ENCODE results near the gene TBC1D20.

Gene TBC1D20

DNA sequence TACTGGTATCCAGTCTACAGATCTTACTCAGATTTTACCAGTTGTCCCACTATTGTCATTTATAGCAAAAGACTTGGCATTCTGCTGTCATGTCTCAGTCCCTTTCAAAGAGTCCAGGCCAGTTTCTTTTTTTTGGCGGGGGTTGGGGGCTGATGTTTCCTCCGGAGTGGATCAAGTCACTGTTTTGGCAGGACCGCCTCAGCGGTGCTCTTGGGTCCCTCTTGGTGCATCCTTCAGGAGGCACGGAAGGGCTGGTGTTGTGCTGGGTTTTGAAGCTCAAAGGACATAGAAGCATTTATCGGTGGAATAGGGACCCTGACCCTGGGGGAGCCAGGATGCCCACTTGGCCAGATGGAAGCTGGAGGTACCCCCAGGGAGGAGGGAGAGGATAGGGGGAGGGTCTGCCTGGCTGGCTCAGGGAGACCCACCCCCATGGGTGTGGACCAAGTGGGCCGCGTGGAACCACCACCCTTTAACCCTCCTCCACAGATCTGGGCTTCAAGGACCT is 43.4 kb downstream of the TBC1D20 start:
- no peak for DNase-seq

DNA sequence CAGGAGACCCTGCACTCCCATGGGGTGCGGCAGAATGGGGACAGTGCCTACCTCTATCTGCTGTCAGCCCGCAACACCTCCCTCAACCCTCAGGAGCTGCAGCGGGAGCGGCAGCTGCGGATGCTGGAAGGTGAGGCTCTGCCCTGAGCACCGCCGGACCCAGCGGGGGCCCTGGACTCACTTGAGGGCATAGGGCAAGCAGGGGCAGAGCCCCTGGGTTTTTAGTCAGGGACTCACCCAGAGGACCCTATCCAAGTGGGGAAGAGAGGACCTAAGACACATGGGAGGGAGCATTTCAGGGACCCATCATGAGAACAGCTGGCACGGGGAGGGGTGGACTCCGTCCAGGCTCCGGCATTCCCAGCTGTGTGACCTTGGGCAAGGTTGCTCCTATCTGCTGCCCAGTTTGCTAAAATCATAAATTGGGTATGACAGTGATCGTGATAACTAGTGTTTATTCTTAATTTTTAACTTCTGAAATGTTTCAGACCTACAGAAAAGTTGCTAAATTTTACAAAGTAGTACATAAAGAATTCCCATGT is 44.5 kb downstream of the TBC1D20 start:
- no peak for DNase-seq

DNA sequence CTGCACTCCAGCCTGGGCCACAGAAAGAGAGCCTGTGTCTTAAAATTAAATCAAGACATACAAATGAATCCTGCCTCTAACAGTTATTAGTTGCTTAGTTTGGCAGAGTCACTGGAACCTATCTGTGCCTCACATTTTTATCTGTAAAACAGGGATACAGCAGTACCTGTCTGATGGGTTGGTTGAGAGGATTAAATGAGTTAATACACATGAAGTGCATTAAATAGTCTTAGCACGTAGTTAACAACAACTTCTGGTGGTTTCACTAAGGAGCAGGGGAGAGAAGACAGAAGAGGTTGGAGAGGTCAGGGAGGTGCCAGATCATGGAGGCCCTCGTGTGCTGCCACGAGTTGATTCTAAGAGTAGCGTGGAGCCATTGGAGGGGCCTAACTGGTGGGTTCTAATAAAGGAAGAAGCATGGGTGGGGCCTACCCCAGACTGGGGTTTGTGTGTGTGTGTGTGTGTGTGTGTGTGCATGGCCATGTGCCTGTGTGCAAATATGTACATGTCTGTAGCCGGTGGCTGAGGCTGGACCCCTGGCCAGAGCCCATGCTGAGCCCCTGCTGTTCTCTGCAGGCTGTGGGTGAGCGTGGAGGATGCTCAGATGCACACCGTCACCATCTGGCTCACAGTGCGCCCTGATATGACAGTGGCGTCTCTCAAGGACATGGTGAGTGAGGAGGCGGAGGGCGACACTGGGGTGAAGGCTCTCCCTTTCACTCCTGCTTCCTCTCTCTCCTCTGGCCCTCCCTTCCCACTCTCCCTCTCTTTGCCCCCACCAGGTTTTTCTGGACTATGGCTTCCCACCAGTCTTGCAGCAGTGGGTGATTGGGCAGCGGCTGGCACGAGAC is 45.2 kb downstream of the TBC1D20 start:
- DNase-seq: no peak

DNA sequence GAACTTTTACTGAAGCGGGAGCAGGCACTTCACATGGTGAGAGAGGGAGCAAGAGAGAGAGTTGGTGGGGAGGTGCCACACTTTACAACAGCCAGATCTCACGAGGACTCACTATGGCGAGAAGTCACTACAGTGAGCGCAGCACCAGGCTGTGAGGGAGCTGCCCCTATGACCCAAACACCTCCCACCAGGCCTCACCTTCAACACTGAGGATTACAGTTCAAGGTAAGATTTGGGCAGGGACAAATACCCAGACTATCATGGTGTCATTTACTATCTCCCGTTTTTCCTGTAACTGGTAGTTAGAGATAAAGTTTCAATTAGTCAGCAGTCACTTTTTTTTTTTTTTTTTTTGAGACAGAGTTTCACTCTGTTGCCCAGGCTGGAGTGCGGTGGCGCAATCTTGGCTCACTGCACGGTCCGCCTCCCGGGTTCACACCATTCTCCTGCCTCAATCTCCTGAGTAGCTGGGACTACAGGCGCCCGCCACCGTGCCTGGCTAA is 46.5 kb downstream of the TBC1D20 start:
- no peak for DNase-seq

DNA sequence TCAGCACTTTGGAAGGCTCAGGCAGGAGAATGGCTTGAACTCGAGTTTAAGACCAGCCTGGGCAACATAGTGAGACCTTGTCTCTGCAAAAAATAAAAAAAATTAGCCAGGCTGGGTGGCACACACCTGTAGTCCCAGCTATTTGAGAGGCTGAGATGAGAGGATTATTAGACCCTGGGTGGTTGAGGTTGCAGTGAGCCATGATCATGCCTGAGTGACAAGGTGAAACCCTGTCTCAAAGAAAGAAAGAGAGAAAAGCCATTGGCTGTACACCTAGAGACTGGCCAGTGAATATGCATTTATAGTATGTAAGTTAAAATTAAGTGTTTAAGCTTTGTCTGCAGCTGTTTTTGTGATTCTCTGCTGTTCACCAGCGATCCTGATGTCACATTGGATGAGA is 48.2 kb downstream of the TBC1D20 start:
- no peak for DNase-seq

DNA sequence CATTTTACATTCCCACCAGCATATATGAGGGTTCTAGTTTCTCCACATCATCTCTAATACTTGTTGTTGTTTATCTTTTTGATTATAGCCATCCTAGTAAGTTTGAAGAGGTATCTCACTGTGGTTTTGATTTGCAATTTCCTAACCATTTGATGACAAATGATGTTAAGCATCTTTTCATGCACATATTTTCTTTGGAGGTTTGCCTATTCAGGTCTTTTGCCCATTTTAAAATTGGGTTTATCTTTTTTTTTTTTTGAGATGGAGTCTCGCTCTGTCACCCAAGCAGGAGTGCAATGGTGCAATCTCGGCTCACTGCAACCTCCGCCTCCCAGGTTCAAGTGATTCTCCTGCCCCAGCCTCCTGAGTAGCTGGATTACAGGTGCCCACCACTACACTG is 50.3 kb downstream of the TBC1D20 start:
- no peak for DNase-seq

DNA sequence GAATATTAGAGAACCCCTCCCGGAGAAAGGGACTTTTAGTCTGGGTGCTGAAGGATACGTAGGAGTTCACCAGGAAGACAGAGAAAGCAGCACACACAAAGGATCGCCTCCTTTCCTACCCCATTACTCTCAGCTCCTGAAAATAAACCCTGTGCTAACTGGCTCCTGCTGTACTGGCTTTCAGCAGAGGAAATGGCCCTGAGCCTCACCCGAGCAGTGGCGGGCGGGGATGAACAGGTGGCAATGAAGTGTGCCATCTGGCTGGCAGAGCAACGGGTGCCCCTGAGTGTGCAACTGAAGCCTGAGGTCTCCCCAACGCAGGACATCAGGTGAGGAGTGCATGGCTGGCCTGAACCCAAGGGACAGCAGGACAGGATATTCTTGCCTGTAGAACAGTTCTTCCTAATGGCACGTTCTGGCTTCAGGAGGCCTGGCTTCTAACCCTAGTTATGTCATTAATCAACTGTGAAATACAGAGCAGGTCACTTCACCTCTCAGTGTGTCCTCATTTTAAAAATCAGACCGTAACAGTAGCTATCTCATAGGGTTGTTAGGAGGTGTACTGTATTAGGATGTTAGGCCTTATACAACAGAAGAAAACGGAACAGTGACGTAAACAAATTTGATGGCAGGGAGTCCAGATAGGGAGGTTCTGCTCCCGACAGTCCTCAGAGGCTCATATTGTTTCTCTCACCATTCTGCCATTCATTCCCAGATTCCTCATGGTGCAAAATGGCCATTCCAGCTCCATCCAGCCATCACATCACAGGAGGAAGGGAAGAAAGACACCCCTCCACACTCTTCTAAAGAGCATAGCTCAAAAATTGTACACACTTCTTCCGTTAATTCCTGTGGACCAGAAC is 52.4 kb downstream of the TBC1D20 start:
- peak in 1 of 5 donors; percentile 25 for DNase-seq

DNA sequence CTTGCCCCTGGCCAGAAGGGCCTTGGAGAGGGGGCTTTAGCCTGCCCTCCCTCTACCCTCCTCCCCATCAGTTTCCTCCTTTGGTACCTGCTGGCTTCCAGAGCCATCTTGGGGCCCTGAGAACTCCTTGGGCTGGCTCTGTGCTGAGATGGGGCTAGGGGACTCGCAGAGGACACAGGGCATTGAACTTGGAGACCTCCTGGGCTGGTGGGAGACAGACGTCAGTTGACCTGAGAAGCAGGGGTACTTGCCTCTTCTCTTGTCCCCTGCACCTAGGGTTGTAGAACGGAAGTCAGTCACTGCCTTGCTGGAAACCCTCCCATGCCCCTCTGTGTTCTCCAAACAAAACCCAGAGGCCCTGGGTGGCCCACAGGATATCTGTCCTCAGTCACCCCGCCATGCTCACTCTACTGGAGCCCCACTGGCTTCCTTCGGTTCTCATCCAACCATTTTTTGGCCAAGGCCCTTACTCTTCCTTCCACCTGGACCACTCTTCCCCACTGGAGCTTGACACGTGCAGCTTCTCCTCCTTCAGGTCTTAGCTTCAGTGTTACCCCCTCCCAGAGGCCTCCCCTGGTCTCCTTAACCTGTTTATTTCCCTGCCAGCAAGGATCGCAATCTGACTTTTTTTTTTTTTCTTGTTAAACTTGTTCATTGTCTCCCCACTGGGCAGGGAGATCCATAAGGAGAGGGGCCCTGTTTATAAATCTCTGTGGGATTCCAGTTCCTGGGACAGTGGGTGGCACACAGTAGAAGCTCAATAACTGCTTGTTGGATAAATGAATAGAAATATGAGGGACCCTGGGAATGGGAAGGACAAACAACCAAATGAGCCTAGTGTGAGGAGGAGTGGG is 53.3 kb downstream of the TBC1D20 start:
- DNase-seq: peak in 1 of 5 donors; percentile 33

DNA sequence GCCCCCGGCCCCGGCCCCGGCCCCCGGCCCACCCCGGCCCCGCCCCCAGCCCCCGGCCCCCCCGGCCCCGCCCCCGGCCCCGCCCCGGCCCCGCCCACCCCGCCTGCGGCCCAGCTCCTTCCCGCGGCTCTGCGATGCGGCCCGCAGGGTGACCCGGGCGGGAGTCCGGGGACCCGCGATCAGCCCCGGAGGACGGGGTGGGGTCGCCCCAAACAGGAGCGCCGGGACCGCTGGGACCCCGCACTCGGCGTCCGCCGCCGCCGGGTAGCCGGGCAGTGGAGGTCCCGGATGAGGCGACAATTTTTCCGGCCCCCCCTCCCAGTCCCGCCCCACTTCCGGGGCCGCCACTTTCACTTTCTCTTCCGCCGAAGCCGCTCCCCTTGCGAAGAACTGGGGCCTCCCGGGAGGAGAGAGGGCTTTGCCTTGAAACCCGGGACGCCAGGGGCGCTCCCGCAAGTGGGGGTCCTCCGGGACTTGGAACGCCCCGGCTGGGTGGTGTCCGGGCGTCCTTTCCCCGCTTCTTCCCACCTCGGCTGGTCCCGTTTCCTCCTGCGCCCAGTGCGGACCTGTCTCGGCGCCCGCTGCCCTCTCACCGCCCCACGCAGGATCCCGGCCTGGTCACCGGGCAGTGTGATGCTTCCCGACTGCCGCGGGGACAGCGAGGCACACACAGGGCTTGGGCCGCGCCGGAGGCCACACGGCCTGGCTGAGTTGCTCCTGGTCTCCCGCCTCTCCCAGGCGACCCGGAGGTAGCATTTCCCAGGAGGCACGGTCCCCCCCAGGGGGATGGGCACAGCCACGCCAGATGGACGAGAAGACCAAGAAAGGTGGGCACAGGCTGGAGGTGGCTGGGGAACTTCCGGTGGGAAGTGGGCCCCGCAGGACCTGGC is 54.1 kb downstream of the TBC1D20 start, which contains the start of gene RBCK1:
Gene RBCK1, plus strand, starts transcription at position 347 of the 890 bp plus-strand sequence. Its CDS starts 459 bp downstream, at position 806.
- peak; percentile 78 to 90 (median 85) for DNase-seq

DNA sequence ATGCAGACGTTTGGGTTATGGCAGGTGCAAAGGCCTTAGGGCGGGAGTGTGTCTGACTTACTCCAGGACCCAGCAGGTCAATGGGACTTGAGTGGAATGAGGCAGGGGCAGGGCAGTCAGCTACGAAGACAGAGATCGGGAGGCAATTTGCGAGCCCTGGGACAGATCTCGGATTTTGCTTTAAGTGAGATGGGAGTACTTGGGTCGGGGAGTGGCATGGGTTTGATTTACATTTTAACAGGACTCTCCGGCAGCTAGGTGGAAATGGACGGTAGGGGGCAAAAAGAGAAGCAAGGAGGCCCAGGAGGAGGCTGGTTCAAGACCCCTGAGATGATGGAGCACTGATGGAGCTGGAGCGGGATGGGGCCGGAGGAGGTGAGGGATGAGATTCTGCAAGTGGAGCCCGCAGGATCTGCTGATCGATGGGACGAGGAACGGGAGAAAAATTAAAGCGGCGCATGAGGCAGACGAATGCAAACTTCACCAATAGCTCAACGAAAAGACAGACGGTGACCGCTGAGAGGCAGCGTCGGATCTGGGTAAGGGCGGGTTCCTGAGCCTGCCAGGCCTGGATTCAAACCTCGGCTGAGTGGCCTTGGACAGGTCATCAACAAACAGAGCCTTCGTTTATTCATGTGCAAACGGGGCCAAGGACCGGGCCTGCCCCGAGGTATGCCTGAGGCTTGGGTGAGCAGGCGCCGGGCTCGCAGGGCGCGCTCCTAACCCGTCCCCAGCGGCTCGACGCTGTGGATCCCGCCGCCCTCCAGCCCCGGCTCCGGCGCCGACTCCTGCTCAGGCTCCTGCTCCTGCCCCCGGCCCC is 55.0 kb downstream of the TBC1D20 start:
- peak; percentile 56 to 80 (median 63) for DNase-seq

DNA sequence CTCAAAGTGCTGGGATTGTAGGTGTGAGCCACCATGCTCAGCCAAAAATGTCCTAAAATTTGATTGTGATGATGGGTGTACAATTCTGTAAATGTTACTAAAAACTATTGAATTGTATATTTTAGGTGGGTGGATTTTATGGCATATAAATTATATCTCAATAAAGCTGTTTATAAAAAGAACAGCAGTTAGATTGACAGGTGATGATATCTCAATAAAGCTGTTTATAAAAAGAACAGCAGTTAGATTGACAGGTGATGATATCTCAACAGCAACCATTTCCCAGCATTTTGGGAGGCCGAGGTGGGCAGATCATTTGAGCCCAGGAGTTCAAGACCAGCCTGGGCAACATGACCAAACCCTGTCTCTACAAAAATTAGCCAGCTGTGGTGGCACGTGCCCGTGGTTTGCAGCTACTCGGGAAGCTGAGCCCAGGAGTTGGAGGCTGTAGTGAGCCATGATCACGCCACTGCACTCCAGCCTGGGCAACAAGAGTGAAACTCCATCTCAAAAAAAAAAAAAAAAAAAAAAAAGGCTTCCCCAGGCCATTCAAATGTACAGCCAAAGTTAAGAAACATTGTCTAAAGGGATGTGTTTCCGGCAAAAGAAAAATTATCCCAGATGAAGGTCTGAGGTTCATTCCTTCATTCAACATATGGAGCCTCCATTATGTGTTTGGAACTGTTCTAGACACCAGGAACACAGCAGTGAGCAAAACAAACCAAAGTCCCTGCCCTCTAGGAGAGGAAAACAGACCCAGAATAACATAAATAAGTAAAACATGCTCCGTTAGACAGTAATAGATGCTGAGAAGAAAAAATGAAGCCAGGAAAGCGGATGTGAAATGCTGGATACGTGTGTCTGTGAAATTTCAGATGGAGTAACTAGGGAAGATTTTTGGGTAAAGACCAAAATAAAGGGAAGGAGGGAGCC is 55.9 kb downstream of the TBC1D20 start:
- no peak for DNase-seq

DNA sequence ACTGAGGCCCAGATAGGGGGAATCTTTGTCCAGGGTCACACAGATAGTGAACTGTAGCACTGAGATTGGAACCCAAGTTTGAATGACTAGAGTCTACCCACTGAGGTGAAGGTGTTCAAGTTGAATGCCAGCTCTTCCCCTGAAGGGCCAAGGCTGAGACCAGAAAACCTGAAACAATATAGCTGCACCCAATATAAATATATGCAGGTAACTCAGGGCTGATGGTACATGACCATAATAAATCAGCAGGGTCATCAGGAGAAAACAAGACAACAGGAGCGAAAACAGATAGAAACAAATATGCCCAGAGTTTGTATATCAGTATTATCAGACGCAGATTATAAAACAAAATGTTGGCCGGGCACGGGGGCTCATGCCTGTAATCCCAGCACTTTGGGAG is 58.2 kb downstream of the TBC1D20 start:
- no peak for DNase-seq

DNA sequence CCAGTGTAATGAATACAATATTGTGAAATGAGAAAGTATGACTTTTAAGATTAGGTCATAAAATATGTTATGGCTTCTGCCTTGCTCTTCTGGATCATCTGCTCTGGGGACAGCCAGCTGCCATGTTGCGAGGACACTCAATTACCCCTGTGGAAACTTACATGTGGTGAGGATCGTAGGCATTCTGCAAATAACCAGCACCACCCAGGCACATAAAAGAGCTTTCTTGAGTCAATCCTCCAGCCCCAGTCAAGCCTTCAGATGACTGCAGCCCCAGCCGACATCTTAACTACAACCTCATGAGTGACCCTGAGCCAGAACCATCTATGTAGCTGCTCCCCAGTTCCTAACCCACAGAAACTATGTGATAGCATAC is 58.8 kb downstream of the TBC1D20 start:
- DNase-seq: no peak

DNA sequence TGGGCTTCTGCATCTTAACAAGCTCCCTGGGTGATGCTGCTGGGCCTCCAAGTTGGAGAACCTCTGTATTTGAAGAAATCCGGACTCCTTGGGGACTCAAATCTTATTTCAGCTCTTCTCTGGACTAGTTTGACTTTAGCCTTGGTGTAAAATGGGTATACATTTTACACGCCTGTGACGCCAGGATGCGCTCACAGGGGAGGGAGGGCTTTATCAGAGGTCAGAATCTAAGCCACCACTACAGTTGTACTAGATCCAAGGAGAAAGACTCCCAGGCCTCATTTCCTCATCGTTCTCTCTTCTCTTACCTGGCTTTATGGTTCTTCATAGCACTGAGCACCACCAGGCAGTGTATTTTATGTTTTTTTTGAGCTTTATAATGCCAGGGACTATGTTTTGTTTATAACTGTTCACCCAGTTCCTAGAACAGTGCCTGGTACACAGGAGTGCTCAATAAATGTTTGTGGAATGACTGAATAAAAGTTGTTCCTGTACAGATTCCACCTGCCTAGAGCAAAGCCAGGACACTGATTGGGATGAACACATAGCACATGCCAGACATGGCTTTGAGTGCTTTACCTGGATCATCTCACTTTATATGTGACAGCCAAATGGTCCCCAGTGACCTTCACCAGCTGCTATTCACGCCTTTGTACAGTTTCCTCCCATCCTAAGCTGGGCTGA is 59.3 kb downstream of the TBC1D20 start:
- no peak for DNase-seq

DNA sequence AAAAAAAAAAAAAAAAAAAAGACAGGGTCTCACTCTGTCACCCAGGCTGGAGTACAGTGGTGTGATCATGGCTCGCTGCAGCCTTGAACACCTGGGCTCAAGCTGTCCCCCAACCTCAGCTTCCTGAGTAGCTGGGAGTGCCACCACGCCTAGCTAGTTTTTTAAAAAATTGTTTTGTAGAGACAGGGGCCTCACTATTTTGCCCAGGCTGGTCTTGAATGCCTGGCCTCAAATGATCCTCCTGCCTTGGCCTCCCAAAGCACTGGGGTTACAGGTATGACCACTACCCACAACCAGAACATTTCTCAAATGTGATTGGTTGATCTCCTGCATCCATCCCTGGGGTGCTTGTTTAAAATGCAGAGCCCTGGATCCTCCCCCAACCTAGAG is 59.8 kb downstream of the TBC1D20 start:
- no peak for DNase-seq

DNA sequence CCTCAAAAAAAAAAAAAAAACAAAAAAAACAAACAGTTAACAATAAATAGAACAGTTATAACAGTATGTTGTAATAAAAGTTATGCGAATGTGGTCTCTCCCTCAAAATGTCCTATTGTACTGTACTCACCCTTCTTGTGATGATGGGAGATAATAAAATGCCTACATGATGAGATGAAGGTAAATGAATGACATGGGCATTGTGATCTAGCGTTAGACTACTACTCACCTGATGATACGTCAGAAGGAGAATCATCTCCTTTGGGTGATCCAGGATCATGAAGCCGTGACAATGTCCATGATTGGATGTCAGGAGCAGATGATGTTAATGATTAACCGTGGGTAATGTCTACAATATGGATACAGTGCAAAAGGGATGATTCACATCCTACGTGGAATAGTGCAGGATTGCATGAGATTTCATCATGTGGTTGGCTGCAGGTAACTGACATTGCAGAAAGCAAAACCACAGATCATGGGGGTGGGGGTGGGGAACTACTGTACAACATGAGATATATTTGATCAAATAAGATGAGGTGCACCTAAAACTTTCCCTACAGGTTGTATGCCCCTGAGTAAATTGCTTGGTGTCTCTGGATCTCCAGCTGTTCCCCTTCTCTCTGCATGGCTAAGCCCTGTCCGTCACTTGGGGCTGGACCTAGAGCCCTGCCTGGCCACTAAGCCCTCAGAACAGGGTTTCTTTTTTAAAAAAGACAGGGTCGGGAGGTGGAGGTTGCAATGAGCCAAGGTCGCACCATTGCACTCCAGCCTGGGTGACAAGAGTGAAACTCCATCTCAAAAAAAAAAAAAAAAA is 60.4 kb downstream of the TBC1D20 start:
- DNase-seq: peak in 1 of 5 donors; percentile 62

Data from T-helper 1 cell (primary cell).